Spinal cord (tissue), 10 donors: Measurements from ENCODE around the gene IL9R. TPM values are rescaled to one million over a fixed set of nuclear protein-coding genes. Genes with fewer than 3 reads are reported as not detected.
A peak's percentile ranks its signal among the peaks of the same experiment; 100 is the strongest.

Source experiments
- DNase-seq, 6 donors: peaks; one replicate each; pipeline versions ENCODE4 v3.0.0 to v3.0.0-alpha.2; 2013 to 2015; ENCODE audit warnings: low spot score in 6 of 6, low read depth in 4 of 6
- H3K27ac ChIP-seq: one replicate; pipeline ENCODE4 v1.5.1; 2013; ENCODE audit warnings: low read depth, low read length, control low read depth
- H3K27me3 ChIP-seq: one replicate; pipeline ENCODE4 v1.6.1; 2013; ENCODE audit warnings: low read length; ENCODE audit not compliant: control insufficient read depth, insufficient read depth
- H3K36me3 ChIP-seq: one replicate; pipeline ENCODE4 v1.6.1; 2013; ENCODE audit warnings: low read length; ENCODE audit not compliant: control insufficient read depth, insufficient read depth
- H3K4me1 ChIP-seq: one replicate; pipeline ENCODE4 v1.6.1; 2013; ENCODE audit warnings: low read length; ENCODE audit not compliant: control insufficient read depth, insufficient read depth
- H3K4me3 ChIP-seq: one replicate; pipeline ENCODE4 v1.5.1; 2013; ENCODE audit warnings: low read depth, low read length, control low read depth
- H3K9me3 ChIP-seq: one replicate; pipeline ENCODE4 v1.6.1; 2013; ENCODE audit warnings: low read length; ENCODE audit not compliant: control insufficient read depth, insufficient read depth
- WGBS: methylation state at CpG from one replicate; pipeline ENCODE4 v1.1.5; 2013; ENCODE audit warnings: missing lambda C conversion rate; ENCODE audit not compliant: insufficient coverage; 5-methylcytosine and 5-hydroxymethylcytosine counted together
- long read RNA-seq, 4 donors: transcript quantifications; one replicate each; lab custom pipeline, GENCODE V29; 2026
- polyA plus RNA-seq, 2 donors: library from polyadenylated mRNA; unstranded; fragments of 120-200 nt; gene quantifications; one replicate each; pipeline ENCODE4 v1.2.1, GENCODE V29; 2013; ENCODE audit not compliant: insufficient read length in 2 of 2
- total RNA-seq, 2 donors: library from RNA; depleted of rRNA in 1 of 2; stranded (reverse); fragments of 120-200 nt in 1 of 2; fragments of >200 nt in 1 of 2; gene quantifications; one replicate each; pipeline versions ENCODE4 v1.2.3 to v1.2.4, GENCODE V29; 2013 to 2014
- donor health status: healthy.

Gene IL9R, protein sequence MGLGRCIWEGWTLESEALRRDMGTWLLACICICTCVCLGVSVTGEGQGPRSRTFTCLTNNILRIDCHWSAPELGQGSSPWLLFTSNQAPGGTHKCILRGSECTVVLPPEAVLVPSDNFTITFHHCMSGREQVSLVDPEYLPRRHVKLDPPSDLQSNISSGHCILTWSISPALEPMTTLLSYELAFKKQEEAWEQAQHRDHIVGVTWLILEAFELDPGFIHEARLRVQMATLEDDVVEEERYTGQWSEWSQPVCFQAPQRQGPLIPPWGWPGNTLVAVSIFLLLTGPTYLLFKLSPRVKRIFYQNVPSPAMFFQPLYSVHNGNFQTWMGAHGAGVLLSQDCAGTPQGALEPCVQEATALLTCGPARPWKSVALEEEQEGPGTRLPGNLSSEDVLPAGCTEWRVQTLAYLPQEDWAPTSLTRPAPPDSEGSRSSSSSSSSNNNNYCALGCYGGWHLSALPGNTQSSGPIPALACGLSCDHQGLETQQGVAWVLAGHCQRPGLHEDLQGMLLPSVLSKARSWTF
- total RNA-seq (under 1 TPM; 0.06 to 0.10 TPM), polyA plus RNA-seq (under 1 TPM in 1 of 2 donors, not detected in 1; 0.47 TPM)
- long read RNA-seq, donor 1 = 0 reads
- long read RNA-seq, donor 2 = 0 reads
- long read RNA-seq, donor 3 = 0 reads
- long read RNA-seq, donor 4 = 0 reads

DNA sequence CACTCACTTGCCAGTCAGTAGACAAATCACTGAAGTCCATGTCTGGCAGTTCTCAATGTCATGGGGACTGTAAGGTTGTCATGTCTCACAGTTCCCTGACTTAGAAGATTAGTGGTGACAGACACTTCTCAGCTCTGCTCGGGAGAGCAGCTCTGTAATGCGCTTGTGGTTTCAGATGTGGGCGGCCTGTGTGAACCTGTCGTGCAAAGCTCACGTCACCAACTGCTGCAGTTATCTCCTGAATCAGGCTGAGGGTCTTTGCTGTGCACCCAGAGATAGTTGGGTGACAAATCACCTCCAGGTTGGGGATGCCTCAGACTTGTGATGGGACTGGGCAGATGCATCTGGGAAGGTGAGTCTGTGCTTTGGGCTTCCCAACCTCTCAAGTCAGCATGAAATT is at the start of gene IL9R:
TSS of gene IL9R (plus strand) at position 261 of the 400 bp plus-strand sequence. CDS start at position 325, 64 bp downstream.
- Histone ChIP-seq H3K27ac (no peak within 1 kb of the TSS), H3K4me3 (no peak within 1 kb of the TSS), H3K9me3 (no peaks in the 10 kb centered on the region), H3K36me3 (no peaks in the 10 kb centered on the region), H3K4me1 (no peaks in the 10 kb centered on the region), H3K27me3 (no peaks in the 10 kb centered on the region)
- DNase-seq = no peak
- 74% methylated on average over 5 of the region's 5 CpGs for WGBS

- no peaks in the 10 kb centered on the region for H3K4me1 ChIP-seq
- no peaks in the 10 kb centered on the region for H3K36me3 ChIP-seq
- no peaks in the 10 kb centered on the region for H3K27me3 ChIP-seq
- H3K9me3 ChIP-seq = no peaks in the 10 kb centered on the region
- no peak overlapping the region for H3K4me3 ChIP-seq
- WGBS = 17% methylated on average over 2 of the region's 2 CpGs
- H3K27ac ChIP-seq = no peak overlapping the region
- no peak for DNase-seq
Observed at GRCh38 chrX:155949098-155949497, 48.4 kb upstream of the IL9R start.

DNA sequence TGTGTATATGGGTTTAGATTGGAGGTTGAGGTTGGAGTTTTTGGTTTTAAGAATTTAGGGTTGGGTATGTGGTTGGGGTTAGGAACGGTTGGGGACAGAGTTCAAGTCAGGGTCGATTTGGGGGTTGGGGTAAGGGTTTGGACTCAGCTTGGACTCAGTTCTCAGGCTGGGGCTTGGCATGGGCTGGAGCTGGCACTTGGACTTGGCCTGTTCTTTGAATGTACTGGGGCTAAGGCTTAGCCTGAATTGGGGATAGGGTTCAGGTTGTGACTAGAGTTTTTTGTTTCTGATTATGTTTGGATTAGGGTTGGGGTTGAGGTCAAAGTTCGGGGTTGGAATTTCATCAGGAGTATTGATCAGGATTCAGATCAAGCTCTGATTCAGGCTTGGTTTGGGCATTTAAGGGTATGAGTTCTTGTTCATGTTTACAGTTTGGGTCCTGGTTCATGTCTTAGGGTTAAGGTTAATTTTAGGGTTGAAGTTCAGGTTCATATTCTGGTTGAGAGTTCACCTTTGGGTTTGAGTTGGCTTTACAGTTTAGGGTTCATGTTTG is 46.2 kb upstream of the IL9R start:
- Histone ChIP-seq H3K4me1 (no peaks in the 10 kb centered on the region), H3K4me3 (no peak overlapping the region), H3K9me3 (no peaks in the 10 kb centered on the region), H3K36me3 (no peaks in the 10 kb centered on the region), H3K27ac (no peak overlapping the region), H3K27me3 (no peaks in the 10 kb centered on the region)
- no peak for DNase-seq
- WGBS = 60% methylated on average over 3 of the region's 3 CpGs

GRCh38 chrX:155953055-155953454 is 44.4 kb upstream of the IL9R start:
- no peak for DNase-seq
- Histone ChIP-seq H3K27ac (no peak overlapping the region), H3K27me3 (no peaks in the 10 kb centered on the region), H3K4me1 (no peaks in the 10 kb centered on the region), H3K4me3 (no peak overlapping the region), H3K36me3 (no peaks in the 10 kb centered on the region), H3K9me3 (no peaks in the 10 kb centered on the region)
- WGBS = 51% methylated on average over 3 of the region's 3 CpGs

DNA sequence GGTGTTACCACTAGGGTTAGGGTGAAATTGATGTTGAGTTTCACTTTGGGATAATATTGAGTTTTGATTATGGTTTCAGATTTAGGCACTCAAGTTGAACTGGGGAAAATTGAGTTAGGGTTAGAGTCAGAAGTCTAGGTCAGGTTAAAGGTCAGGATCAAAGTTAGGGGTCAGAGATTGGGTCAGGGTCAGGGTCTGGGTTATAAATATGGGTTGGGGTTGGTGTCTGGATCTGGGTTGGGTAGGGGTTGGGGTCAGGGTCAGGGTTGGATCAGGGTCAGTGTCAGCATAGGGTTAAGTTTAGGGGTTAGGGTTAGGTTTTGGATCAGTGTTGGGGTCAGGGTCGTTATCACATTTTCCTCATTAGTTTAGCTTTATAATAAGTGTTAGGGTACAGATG is 42.7 kb upstream of the IL9R start:
- DNase-seq = no peak
- no CpG with 5 or more reads among the region's 1 CpG for WGBS
- H3K27me3 ChIP-seq = no peaks in the 10 kb centered on the region
- H3K4me1 ChIP-seq = no peaks in the 10 kb centered on the region
- no peak overlapping the region for H3K4me3 ChIP-seq
- H3K27ac ChIP-seq = no peak overlapping the region
- H3K9me3 ChIP-seq = no peaks in the 10 kb centered on the region
- no peaks in the 10 kb centered on the region for H3K36me3 ChIP-seq

- Histone ChIP-seq H3K27me3 (no peaks in the 10 kb centered on the region), H3K36me3 (no peaks in the 10 kb centered on the region), H3K4me1 (no peaks in the 10 kb centered on the region), H3K27ac (no peak overlapping the region), H3K4me3 (no peak overlapping the region), H3K9me3 (peaks cover 2% of the 10 kb centered on the region)
- 74% methylated on average over 8 of the region's 9 CpGs for WGBS
- no peak for DNase-seq
Observed at GRCh38 chrX:155956099-155956498, 41.4 kb upstream of the IL9R start.

- H3K4me1 ChIP-seq = no peaks in the 10 kb centered on the region
- H3K27ac ChIP-seq = no peak overlapping the region
- 33% methylated on average over 1 of the region's 3 CpGs for WGBS
- no peaks in the 10 kb centered on the region for H3K36me3 ChIP-seq
- H3K27me3 ChIP-seq = no peaks in the 10 kb centered on the region
- H3K9me3 ChIP-seq = peaks cover 2% of the 10 kb centered on the region
- no peak overlapping the region for H3K4me3 ChIP-seq
- peak in 1 of 6 donors; percentile 43 for DNase-seq
Observed at GRCh38 chrX:155956649-155957048, 40.8 kb upstream of the IL9R start.

DNA sequence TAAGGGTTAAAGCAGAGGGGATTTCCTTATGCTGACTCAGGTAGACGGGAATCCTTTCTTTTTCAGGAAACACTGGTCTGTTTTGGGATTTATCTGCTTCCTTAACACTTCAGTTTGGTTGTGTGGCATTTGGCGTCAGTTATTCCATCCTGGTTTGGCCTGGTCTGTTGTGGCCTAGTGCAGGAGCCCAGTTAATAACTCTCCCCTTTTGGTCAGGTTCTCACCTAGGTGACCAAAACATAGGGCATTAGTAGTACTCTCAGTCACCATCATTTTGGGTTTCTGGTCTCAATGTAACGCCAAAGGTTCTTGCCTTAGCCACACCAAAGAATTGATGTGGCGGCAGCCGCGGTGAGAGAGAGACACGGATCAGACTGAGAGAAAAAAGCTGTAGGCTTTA is 39.7 kb upstream of the IL9R start:
- WGBS = no CpG with 5 or more reads among the region's 7 CpGs
- Histone ChIP-seq H3K4me1 (no peaks in the 10 kb centered on the region), H3K9me3 (peaks cover 2% of the 10 kb centered on the region), H3K27ac (no peak overlapping the region), H3K4me3 (no peak overlapping the region), H3K27me3 (no peaks in the 10 kb centered on the region), H3K36me3 (no peaks in the 10 kb centered on the region)
- no peak for DNase-seq

GRCh38 chrX:155959018-155959587 is 38.4 kb upstream of the IL9R start:
- Histone ChIP-seq H3K4me3 (no peak overlapping the region), H3K36me3 (no peaks in the 10 kb centered on the region), H3K27me3 (no peaks in the 10 kb centered on the region), H3K4me1 (no peaks in the 10 kb centered on the region), H3K9me3 (peaks cover 2% of the 10 kb centered on the region), H3K27ac (no peak overlapping the region)
- WGBS = 60% methylated on average over 5 of the region's 5 CpGs
- no peak for DNase-seq
